Stimulated activated effector memory CD8-positive, alpha-beta T cell treated with anti-CD3 and anti-CD28 coated beads, Interleukin-12 subunit alpha, Interleukin-12 subunit beta, amount 100 ng/mL, for 72 hours (primary cell): ENCODE data around the gene SDCCAG8.

Experiments used
- ATAC-seq: fragments of 150-1000 bp; cut with Tn5 transposase; 2 replicates; pipeline ENCODE4 v1.10.0; 2021
- DNase-seq, 2 donors: peaks; one replicate each; pipeline ENCODE4 v3.0.0; 2021 to 2022; ENCODE audit warnings: low spot score in 2 of 2
- H3K27ac Mint-ChIP-seq: one replicate; pipeline ENCODE4 v1.8.0; 2022; ENCODE audit warnings: mild to moderate bottlenecking, mixed read lengths
- H3K36me3 Mint-ChIP-seq: one replicate; pipeline ENCODE4 v1.8.0; 2022; ENCODE audit warnings: mild to moderate bottlenecking, mixed read lengths
- H3K4me1 Mint-ChIP-seq: one replicate; pipeline ENCODE4 v1.8.0; 2022; ENCODE audit warnings: mixed read lengths
- H3K4me3 Mint-ChIP-seq: one replicate; pipeline ENCODE4 v1.8.0; 2022; ENCODE audit warnings: mild to moderate bottlenecking, mixed read lengths
- H3K9me3 Mint-ChIP-seq: one replicate; pipeline ENCODE4 v1.8.0; 2022; ENCODE audit warnings: mixed read lengths

SDCCAG8 gene

DNA sequence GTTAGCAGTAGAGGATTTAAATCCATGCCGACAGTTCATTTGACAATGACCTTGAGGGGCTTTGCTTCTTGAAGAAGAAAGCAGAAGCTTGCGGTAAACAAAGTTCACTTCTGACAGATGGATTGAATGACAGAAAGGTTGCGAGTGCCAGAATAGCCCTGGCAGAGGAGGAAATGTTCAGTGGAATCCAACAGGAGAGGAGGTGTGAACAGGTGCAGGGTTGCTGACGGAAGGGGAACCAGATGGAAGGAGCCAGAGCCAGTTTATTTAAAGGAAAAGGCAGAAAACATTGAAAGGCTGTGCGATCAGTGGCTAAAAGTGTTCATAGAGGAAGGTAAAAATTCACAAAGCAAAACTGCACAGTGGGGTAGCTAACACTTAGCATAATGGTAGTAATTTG, 141.0 kb downstream of the SDCCAG8 start:
- ATAC-seq (no peak), DNase-seq (no peak)
- Mint-ChIP-seq H3K4me3 (no peak overlapping the region), H3K4me1 (no peaks in the 10 kb centered on the region), H3K9me3 (no peaks in the 10 kb centered on the region), H3K36me3 (peaks cover 6% of the 10 kb centered on the region), H3K27ac (no peak overlapping the region)

- H3K27ac Mint-ChIP-seq = no peak overlapping the region
- DNase-seq = no peak
- H3K9me3 Mint-ChIP-seq = no peaks in the 10 kb centered on the region
- H3K36me3 Mint-ChIP-seq = peaks cover 6% of the 10 kb centered on the region
- ATAC-seq = no peak
- H3K4me1 Mint-ChIP-seq = no peaks in the 10 kb centered on the region
- no peak overlapping the region for H3K4me3 Mint-ChIP-seq
Measured at GRCh38 chr1:243397613-243398321, 141.9 kb downstream of the SDCCAG8 start.

DNA sequence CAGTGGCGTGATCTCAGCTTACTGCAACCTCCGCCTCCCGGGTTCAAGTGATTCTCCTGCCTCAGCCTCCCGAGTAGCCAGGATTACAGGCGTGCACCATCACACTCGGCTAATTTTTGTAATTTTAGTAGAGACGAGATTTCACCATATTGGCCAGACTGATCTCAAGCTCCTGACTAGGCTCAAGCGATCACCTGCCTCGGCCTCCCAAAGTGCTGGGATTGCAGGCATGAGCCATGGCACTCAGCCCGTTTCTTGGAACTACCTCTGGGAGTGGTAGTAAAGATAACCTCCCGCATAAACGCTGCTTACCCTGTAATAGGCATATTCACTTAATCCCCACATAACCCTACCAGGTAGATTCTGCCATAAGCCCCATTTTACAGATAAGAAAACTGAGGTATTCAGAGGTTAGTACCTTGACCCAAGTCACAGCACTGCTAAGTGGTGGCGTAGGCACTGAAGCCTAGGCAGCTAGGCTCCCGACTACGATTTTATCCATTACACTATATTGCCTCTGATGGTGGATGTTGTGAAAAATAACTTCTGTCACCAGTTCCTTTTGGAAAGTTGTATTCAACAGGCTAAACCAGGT, 143.8 kb downstream of the SDCCAG8 start:
- no peak overlapping the region for H3K27ac Mint-ChIP-seq
- no peaks in the 10 kb centered on the region for H3K9me3 Mint-ChIP-seq
- ATAC-seq (no peak), DNase-seq (no peak)
- no peaks in the 10 kb centered on the region for H3K4me1 Mint-ChIP-seq
- no peak overlapping the region for H3K4me3 Mint-ChIP-seq
- peaks cover 6% of the 10 kb centered on the region for H3K36me3 Mint-ChIP-seq

GRCh38 chr1:243402868-243403267, 147.0 kb downstream of the SDCCAG8 start:
- DNase-seq = no peak
- no peaks in the 10 kb centered on the region for H3K9me3 Mint-ChIP-seq
- H3K27ac Mint-ChIP-seq = no peak overlapping the region
- H3K4me1 Mint-ChIP-seq = peaks cover 11% of the 10 kb centered on the region
- H3K36me3 Mint-ChIP-seq = no peaks in the 10 kb centered on the region
- ATAC-seq = no peak
- no peak overlapping the region for H3K4me3 Mint-ChIP-seq

DNA sequence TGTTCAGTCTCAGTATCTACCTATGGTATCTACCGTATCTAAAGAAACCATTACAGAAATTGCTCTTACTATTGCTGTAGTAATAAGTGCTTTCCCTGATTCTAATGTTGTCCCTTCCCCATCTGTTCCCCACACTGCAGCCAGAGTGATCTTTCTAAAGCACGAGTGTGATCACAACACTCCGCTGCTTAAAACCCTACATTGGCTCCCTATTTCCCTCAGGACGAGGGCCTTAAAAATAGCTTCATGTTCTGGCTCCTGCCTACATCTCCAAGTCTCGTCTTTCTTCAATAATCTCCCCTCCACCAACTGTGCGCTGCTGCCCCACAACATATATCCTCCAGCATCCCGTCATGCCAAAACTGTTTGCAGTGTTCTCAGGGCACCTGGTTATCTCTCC, 150.6 kb downstream of the SDCCAG8 start:
- H3K9me3 Mint-ChIP-seq = no peaks in the 10 kb centered on the region
- no peaks in the 10 kb centered on the region for H3K36me3 Mint-ChIP-seq
- DNase-seq (no peak), ATAC-seq (no peak)
- H3K27ac Mint-ChIP-seq = no peak overlapping the region
- H3K4me3 Mint-ChIP-seq = no peak overlapping the region
- H3K4me1 Mint-ChIP-seq = peaks cover 11% of the 10 kb centered on the region

GRCh38 chr1:243407284-243408018, 151.6 kb downstream of the SDCCAG8 start:
- H3K36me3 Mint-ChIP-seq = no peaks in the 10 kb centered on the region
- peak; percentile 55 for ATAC-seq
- DNase-seq = no peak
- H3K27ac Mint-ChIP-seq = no peak overlapping the region
- no peaks in the 10 kb centered on the region for H3K9me3 Mint-ChIP-seq
- H3K4me1 Mint-ChIP-seq = peaks cover 11% of the 10 kb centered on the region
- no peak overlapping the region for H3K4me3 Mint-ChIP-seq

- Mint-ChIP-seq H3K36me3 (no peaks in the 10 kb centered on the region), H3K4me1 (peaks cover 11% of the 10 kb centered on the region), H3K4me3 (no peak overlapping the region), H3K9me3 (no peaks in the 10 kb centered on the region), H3K27ac (no peak overlapping the region)
- DNase-seq (no peak), ATAC-seq (no peak)
Measured at GRCh38 chr1:243408479-243408878, 152.6 kb downstream of the SDCCAG8 start.

- no peak for ATAC-seq
- no peaks in the 10 kb centered on the region for H3K9me3 Mint-ChIP-seq
- H3K4me3 Mint-ChIP-seq = no peak overlapping the region
- peaks cover 17% of the 10 kb centered on the region for H3K4me1 Mint-ChIP-seq
- DNase-seq = no peak
- H3K36me3 Mint-ChIP-seq = no peaks in the 10 kb centered on the region
- H3K27ac Mint-ChIP-seq = no peak overlapping the region
Measured at GRCh38 chr1:243409284-243409683, 153.4 kb downstream of the SDCCAG8 start.

DNA sequence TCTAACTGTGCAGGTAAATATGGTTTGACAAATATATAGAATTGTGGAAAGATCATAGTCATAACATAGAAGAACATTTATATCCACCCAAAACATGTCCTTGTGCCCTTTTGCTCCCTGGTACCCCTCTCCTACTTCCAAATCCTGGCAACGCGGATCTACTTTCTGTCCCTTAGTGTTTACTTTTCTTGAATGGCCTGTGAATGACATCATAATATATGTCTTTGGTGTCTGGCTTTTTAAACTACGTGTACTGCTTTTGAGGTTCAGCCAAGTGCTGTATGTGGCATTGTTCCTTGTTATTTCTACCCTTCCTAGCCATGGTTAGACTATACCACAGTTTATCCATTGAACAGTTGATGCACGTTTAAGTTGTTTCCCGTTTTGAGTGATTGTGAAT, 155.6 kb downstream of the SDCCAG8 start:
- Mint-ChIP-seq H3K27ac (no peak overlapping the region), H3K9me3 (no peaks in the 10 kb centered on the region), H3K36me3 (no peaks in the 10 kb centered on the region), H3K4me3 (no peak overlapping the region), H3K4me1 (peaks cover 26% of the 10 kb centered on the region)
- no peak for DNase-seq
- ATAC-seq = no peak

DNA sequence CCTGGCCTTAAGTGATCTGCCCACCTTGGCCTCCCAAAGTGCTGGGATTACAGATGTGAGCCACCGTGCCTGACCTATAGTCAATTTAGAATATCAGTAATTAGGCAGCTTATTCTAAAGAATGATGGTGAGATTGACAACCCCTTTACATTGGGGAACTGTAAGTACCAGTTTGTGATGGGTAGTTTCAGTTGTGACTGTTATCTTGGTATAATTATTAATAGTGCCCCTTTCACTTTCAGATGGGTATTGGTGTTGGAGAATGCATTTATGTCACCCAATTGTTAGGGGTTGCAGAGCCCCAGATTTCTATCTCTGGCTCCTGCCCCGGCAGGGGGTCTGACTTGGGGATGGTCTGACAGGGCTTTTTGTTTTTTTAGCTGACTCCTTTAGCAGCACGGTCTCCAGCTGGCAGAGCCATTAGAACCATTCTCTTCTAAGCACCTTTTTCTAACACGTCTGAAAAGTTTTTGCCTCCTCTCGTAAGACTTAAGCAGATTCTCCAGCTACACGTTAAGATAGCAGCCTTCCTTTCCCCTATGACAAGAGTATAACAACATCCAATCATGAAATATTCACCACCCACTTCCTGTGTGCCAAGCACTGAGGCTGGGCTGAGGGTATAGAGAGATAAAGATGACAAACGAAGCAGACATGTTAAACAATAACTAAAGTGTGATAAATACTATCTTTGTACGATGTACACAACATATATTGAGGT, 157.8 kb downstream of the SDCCAG8 start:
- no peaks in the 10 kb centered on the region for H3K36me3 Mint-ChIP-seq
- peaks cover 17% of the 10 kb centered on the region for H3K4me1 Mint-ChIP-seq
- H3K4me3 Mint-ChIP-seq = no peak overlapping the region
- ATAC-seq (peak; percentile 51), DNase-seq (no peak)
- H3K9me3 Mint-ChIP-seq = no peaks in the 10 kb centered on the region
- H3K27ac Mint-ChIP-seq = peak overlapping the region; percentile 2

DNA sequence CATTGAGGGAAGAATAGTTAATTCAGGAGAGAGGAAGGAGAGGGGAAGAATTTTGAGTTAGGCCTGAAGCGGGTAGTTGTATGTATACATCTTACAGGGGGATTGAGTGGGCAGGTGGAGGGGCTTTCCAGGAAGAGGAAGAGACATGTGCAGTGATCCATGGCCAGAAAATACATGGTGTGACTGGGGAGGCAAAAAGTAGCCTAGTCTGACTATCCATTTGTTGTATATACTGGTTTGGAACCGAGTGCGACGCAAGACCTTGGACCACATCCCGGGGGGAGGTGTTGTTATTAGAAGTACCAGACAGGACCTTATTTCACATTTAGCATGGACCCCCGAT, 158.3 kb downstream of the SDCCAG8 start:
- DNase-seq = no peak
- Mint-ChIP-seq H3K4me1 (peaks cover 17% of the 10 kb centered on the region), H3K9me3 (no peaks in the 10 kb centered on the region), H3K36me3 (no peaks in the 10 kb centered on the region), H3K4me3 (no peak overlapping the region), H3K27ac (peak overlapping the region; percentile 2)
- no peak for ATAC-seq

DNA sequence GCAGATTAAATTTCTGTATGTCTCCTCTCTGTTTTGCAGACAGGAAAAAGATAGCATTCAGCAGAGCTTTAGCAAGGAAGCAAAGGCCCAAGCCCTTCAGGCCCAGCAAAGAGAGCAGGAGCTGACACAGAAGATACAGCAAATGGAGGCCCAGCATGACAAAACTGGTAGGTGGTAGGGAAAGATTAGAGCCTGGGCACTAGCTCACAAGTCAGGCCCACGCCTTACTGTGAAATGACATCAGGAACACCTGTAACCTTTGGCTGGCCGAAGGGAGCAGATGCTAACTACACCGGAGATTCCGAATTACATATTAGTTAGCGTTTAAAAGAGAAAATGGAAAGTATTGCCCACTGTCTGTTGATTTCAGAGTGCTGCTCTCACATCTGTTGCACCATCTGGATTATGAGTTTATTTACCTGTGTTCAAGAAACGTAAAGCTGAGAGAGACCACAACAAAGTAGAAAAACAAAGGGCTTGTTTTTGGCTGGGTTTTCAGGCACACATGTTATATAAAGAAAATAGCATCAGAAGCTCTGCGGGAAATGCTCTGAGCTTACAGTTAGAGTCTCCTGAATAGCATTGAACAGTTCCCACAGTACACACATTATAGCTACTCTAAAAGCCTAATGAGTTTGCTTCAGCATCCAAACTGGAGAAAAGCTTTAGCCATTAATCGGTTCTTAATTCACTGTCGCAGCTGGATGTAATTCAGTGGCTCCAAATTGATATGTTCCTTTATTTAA, 160.0 kb downstream of the SDCCAG8 start:
- ATAC-seq (no peak), DNase-seq (no peak)
- H3K27ac Mint-ChIP-seq = peak overlapping the region; percentile 38
- H3K4me1 Mint-ChIP-seq = peaks cover 17% of the 10 kb centered on the region
- H3K4me3 Mint-ChIP-seq = no peak overlapping the region
- H3K36me3 Mint-ChIP-seq = no peaks in the 10 kb centered on the region
- H3K9me3 Mint-ChIP-seq = no peaks in the 10 kb centered on the region

GRCh38 chr1:243416495-243416894, 160.7 kb downstream of the SDCCAG8 start:
- Mint-ChIP-seq H3K4me1 (peaks cover 22% of the 10 kb centered on the region), H3K27ac (no peak overlapping the region), H3K4me3 (no peak overlapping the region), H3K36me3 (no peaks in the 10 kb centered on the region), H3K9me3 (no peaks in the 10 kb centered on the region)
- ATAC-seq = peak; percentile 95
- DNase-seq = no peak

- ATAC-seq (no peak), DNase-seq (no peak)
- H3K36me3 Mint-ChIP-seq = no peaks in the 10 kb centered on the region
- H3K4me3 Mint-ChIP-seq = no peak overlapping the region
- H3K4me1 Mint-ChIP-seq = peaks cover 24% of the 10 kb centered on the region
- H3K27ac Mint-ChIP-seq = no peak overlapping the region
- H3K9me3 Mint-ChIP-seq = no peaks in the 10 kb centered on the region
Measured at GRCh38 chr1:243420016-243420945, 164.4 kb downstream of the SDCCAG8 start.
